Endothelial cell of umbilical vein (primary cell): ENCODE data around the gene CENPP. TPM values are rescaled to one million over a fixed set of nuclear protein-coding genes. Genes with fewer than 3 reads are reported as not detected.

Source experiments
- BruUV-seq: library from RNA; stranded (reverse); fragments of 400-500 nt; replicated peaks from 2 replicates; lab custom pipeline; 2021; lab: Mats Ljungman, UMichigan
- CTCF ChIA-PET: fragments of 300-600, 350-600 bp; sonication (Branson Sonifier 250); formaldehyde crosslinking; loops from one replicate; lab custom pipeline; 2021; ENCODE audit warnings: antibody characterized with exemption, inconsistent platforms; lab: Charles Lee
- POLR2A ChIA-PET: fragments of 300-600, 350-600 bp; sonication (Branson Sonifier 250); formaldehyde crosslinking; loops from one replicate; lab custom pipeline; 2021; ENCODE audit warnings: antibody characterized with exemption, inconsistent platforms; lab: Charles Lee
- DNase-seq: peaks from one replicate; pipeline ENCODE4 v3.0.0-alpha.2; 2011; ENCODE audit warnings: low read depth, low spot score
- FAIRE-seq: peaks from 2 replicates; lab custom pipeline; 2011; peaks lifted over from hg19 to GRCh38; lab: Jason Lieb, UNC
- H2AFZ ChIP-seq: 2 replicates; pipeline ENCODE4 v1.6.0; 2012; ENCODE audit warnings: low read depth, low read length, control low read depth, inconsistent platforms
- H3K27ac ChIP-seq: 2 replicates; pipeline ENCODE4 v1.5.1; 2011; ENCODE audit warnings: low read depth, mild to moderate bottlenecking, control low read depth, low read length, moderate library complexity; ENCODE audit not compliant: insufficient read depth
- H3K27me3 ChIP-seq, 2 experiments: 2 replicates each; pipeline versions ENCODE4 v1.6.0 to v1.6.1; 2011; ENCODE audit warnings: low read length in 2 of 2, mixed read lengths in 1 of 2; ENCODE audit not compliant: control insufficient read depth in 2 of 2, insufficient read depth in 2 of 2
- H3K36me3 ChIP-seq, 2 experiments: 2 replicates in 1 of 2; 3 replicates in 1 of 2; pipeline ENCODE4 v1.5.1; 2011; ENCODE audit warnings: low read length in 2 of 2, mild to moderate bottlenecking in 1 of 2, moderate library complexity in 1 of 2; ENCODE audit not compliant: control insufficient read depth in 2 of 2, insufficient read depth in 2 of 2; ENCODE audit errors: extremely low read depth in 1 of 2
- H3K4me1 ChIP-seq: 3 replicates; pipeline ENCODE4 v1.5.1; 2011; ENCODE audit warnings: mild to moderate bottlenecking, low read length; ENCODE audit not compliant: control insufficient read depth, insufficient read depth; ENCODE audit errors: extremely low read depth
- H3K4me2 ChIP-seq: 2 replicates; pipeline ENCODE4 v1.6.1; 2011; ENCODE audit warnings: low read length, control low read depth, mixed read lengths; ENCODE audit not compliant: insufficient read depth
- H3K4me3 ChIP-seq, 3 experiments: fragments of 200-600 bp in 1 of 3; sonication (generic), shearing (Covaris generic) in 1 of 3; replicated peaks in 1 of 3; 2 replicates each; pipeline ENCODE4 v1.5.1; 2011 to 2016; ENCODE audit warnings: control low read depth in 3 of 3, low read length in 3 of 3, mild to moderate bottlenecking in 2 of 3, inconsistent platforms in 1 of 3, low read depth in 1 of 3, moderate library complexity in 1 of 3; ENCODE audit not compliant: insufficient read depth in 1 of 3
- H3K79me2 ChIP-seq: 2 replicates; pipeline ENCODE4 v1.6.0; 2012; ENCODE audit warnings: low read length, inconsistent platforms; ENCODE audit not compliant: control insufficient read depth, insufficient read depth
- H3K9ac ChIP-seq: replicated peaks from 2 replicates; pipeline ENCODE3; 2011; ENCODE audit warnings: low read length, control low read depth; ENCODE audit not compliant: insufficient read depth; ENCODE audit errors: extremely low read depth
- H3K9me1 ChIP-seq: replicated peaks from 3 replicates; pipeline ENCODE4 v1.6.0; 2011; ENCODE audit warnings: mild to moderate bottlenecking, low read length; ENCODE audit not compliant: control insufficient read depth, insufficient read depth; ENCODE audit errors: extremely low read depth
- H3K9me3 ChIP-seq: replicated peaks from 2 replicates; pipeline ENCODE4 v1.5.1; 2012; ENCODE audit warnings: low read length, inconsistent platforms; ENCODE audit not compliant: control insufficient read depth, insufficient read depth
- H4K20me1 ChIP-seq: replicated peaks from 2 replicates; pipeline ENCODE3; 2011; ENCODE audit warnings: mild to moderate bottlenecking, low read length; ENCODE audit not compliant: control insufficient read depth, insufficient read depth; ENCODE audit errors: extremely low read depth
- EZH2 ChIP-seq: IDR thresholded peaks from 2 replicates; pipeline ENCODE4 v1.6.1; 2012; ENCODE audit warnings: borderline replicate concordance, low read depth, mild to moderate bottlenecking, moderate library complexity, low read length, inconsistent platforms; ENCODE audit not compliant: severe bottlenecking
- FOS ChIP-seq: IDR thresholded peaks from 2 replicates; pipeline ENCODE4 v1.6.1; 2011; ENCODE audit warnings: mild to moderate bottlenecking, low read length, moderate library complexity, borderline replicate concordance; ENCODE audit not compliant: insufficient read depth
- GATA2 ChIP-seq: IDR thresholded peaks from 2 replicates; pipeline ENCODE4 v1.7.0; 2011; ENCODE audit warnings: low read depth, mild to moderate bottlenecking, moderate library complexity, mixed read lengths, low read length; ENCODE audit not compliant: insufficient read length, insufficient read depth
- JUN ChIP-seq: IDR thresholded peaks from 2 replicates; pipeline ENCODE4 v1.6.1; 2011; ENCODE audit warnings: borderline replicate concordance, low read depth; ENCODE audit not compliant: insufficient read length, insufficient read depth
- MAX ChIP-seq: IDR thresholded peaks from 2 replicates; pipeline ENCODE4 v1.6.1; 2011; ENCODE audit not compliant: insufficient read depth, insufficient read length
- MYC ChIP-seq: IDR thresholded peaks from one replicate; pipeline ENCODE4 v1.6.1; 2011; ENCODE audit warnings: mild to moderate bottlenecking, low read depth, low read length
- POLR2A ChIP-seq: IDR thresholded peaks from 2 replicates; pipeline ENCODE4 v1.6.1; 2012; ENCODE audit warnings: low read depth, mild to moderate bottlenecking, control low read depth, low read length
- POLR2AphosphoS5 ChIP-seq: IDR thresholded peaks from 2 replicates; pipeline ENCODE4 v1.6.1; 2012; ENCODE audit warnings: low read depth, mild to moderate bottlenecking, control low read depth, low read length, moderate library complexity; ENCODE audit not compliant: insufficient read depth
- dilution Hi-C: fragments of 300-500 bp; cut with MboI; formaldehyde crosslinking; loops from one replicate; pipeline ENCODE4 v1.15.0; 2019; ENCODE audit warnings: low sequenced_read_pairs; ENCODE audit not compliant: extremely low pct_ligation_motif_present
- intact Hi-C: fragments of 100-400 bp; cut with micrococcal nuclease; formaldehyde crosslinking; loops from one replicate; pipeline ENCODE4 v1.10.0; 2022
- polyA plus RNA-seq, 4 experiments: library from polyadenylated mRNA; depleted of rRNA in 3 of 4; stranded (reverse) in 3 of 4; unstranded in 1 of 4; fragments of >200 nt; gene quantifications; 2 replicates each; pipeline versions ENCODE4 v1.2.1 to v1.2.3, GENCODE V29; 2011 to 2012; ENCODE audit warnings: missing spikeins in 1 of 4
- total RNA-seq: library from RNA; stranded (reverse); gene quantifications from 2 replicates; pipeline ENCODE4 v1.2.3, GENCODE V29; 2021
- TF ChIP-seq, protein P1 (sequence below), 2 donors: IDR thresholded peaks; 1 replicate in 1 of 2; 2 replicates in 1 of 2; pipeline ENCODE4 v1.5.1; 2011; ENCODE audit warnings: low read length in 2 of 2, mild to moderate bottlenecking in 2 of 2, moderate library complexity in 2 of 2, control low read depth in 1 of 2, inconsistent platforms in 1 of 2, low read depth in 1 of 2; ENCODE audit not compliant: insufficient read depth in 1 of 2; ENCODE audit errors: extremely low read depth in 1 of 2

CENPP gene
- total and polyA plus RNA-seq, 2 donors (not counting 3 experiments of a cell fraction or from before 2014, with no cell fraction given), result 1.2 to 12.0 TPM

DNA sequence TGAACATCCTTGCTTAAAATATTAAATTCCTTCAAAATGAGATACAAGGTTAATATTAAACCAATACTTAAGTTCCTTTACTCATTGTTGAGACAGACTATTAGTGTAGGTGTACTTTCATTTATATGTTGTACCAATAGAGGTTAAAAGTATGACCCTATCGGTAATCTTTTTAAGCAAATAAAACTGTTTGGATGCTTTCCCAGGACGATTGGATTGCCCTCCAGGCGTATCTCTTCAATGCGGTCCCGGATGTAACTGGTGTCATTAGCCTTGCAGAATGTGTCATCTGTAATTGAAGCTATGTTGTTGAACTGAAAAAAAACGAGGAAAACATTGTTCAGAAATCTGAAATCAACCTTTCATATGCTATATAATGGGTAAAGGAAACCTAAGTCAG, 59.7 kb downstream of the CENPP start:
- POLR2A ChIA-PET, result no interaction called here
- H4K20me1 ChIP-seq, result no peaks in the 10 kb centered on the region
- H3K4me2 ChIP-seq, result no peak overlapping the region
- H3K79me2 ChIP-seq, result no peaks in the 10 kb centered on the region
- no peak for FAIRE-seq
- no peak overlapping the region for H3K9ac ChIP-seq
- CTCF ChIA-PET, result no interaction called here
- H3K27ac ChIP-seq, result no peak overlapping the region
- no peaks in the 10 kb centered on the region for H3K27me3 ChIP-seq
- H3K36me3 ChIP-seq, result no peaks in the 10 kb centered on the region
- no peak for DNase-seq
- H3K4me1 ChIP-seq, result peaks cover 6% of the 10 kb centered on the region
- no peak overlapping the region for H3K4me3 ChIP-seq
- TF ChIP-seq POLR2AphosphoS5 (no peak), POLR2A (no peak), GATA2 (no peak), MYC (no peak), JUN (no peak), EZH2 (no peak), FOS (no peak), MAX (no peak)
- TF ChIP-seq, protein P1, sequence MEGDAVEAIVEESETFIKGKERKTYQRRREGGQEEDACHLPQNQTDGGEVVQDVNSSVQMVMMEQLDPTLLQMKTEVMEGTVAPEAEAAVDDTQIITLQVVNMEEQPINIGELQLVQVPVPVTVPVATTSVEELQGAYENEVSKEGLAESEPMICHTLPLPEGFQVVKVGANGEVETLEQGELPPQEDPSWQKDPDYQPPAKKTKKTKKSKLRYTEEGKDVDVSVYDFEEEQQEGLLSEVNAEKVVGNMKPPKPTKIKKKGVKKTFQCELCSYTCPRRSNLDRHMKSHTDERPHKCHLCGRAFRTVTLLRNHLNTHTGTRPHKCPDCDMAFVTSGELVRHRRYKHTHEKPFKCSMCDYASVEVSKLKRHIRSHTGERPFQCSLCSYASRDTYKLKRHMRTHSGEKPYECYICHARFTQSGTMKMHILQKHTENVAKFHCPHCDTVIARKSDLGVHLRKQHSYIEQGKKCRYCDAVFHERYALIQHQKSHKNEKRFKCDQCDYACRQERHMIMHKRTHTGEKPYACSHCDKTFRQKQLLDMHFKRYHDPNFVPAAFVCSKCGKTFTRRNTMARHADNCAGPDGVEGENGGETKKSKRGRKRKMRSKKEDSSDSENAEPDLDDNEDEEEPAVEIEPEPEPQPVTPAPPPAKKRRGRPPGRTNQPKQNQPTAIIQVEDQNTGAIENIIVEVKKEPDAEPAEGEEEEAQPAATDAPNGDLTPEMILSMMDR (IDR thresholded peaks at IDR 0.05; ENCODE audit: extremely low read depth in 1 of 2, insufficient read depth in 1 of 2, low read depth in 1 of 2, low read length in 2 of 2), result no peak
- dilution Hi-C loops, result no loop called here
- no TSS peak for BruUV-seq
- intact Hi-C loops, result no loop called here
- H3K9me3 ChIP-seq, result no peaks in the 10 kb centered on the region
- no peak overlapping the region for H2AFZ ChIP-seq
- H3K9me1 ChIP-seq, result no peaks in the 10 kb centered on the region
